Skeletal muscle satellite cell (primary cell): ENCODE measurements around the gene SYVN1. TPM values are rescaled to one million over a fixed set of nuclear protein-coding genes. Genes with fewer than 3 reads are reported as not detected.

Source experiments
- small RNA-seq: library from RNA; depleted of rRNA; stranded (forward); fragments of <200 nt; gene quantifications from one replicate; pipeline ENCODE3, GENCODE V24; 2012

SYVN1 gene

Small RNA genes within 50 kb of the gene (small RNA-seq; reads per million reads assigned to genes)
- gene HIGD1AP10 (not detected), gene PDCL2P2 (not detected), gene RNU2-23P (67.6 reads per million, percentile 96 among the genes with 10 or more reads in this experiment)
